ENCODE data around the gene HAUS7.

The HAUS7 gene

GRCh38 chrX:153439977-153440376 is 30.4 kb downstream of the HAUS7 start:
- DNase-seq (ENCODE audit: low spot score), result no peak

- DNase-seq (ENCODE audit: low spot score), result peak; percentile 13
Observed at GRCh38 chrX:153438532-153438931, 31.8 kb downstream of the HAUS7 start.

GRCh38 chrX:153435845-153436244 is 34.5 kb downstream of the HAUS7 start:
- DNase-seq (ENCODE audit: low spot score), result no peak

GRCh38 chrX:153434801-153435200 is 35.6 kb downstream of the HAUS7 start:
- DNase-seq (ENCODE audit: low spot score), result no peak

GRCh38 chrX:153433781-153434285 is 36.5 kb downstream of the HAUS7 start:
- DNase-seq (ENCODE audit: low spot score), result no peak

- no peak for DNase-seq (ENCODE audit: low spot score)
Observed at GRCh38 chrX:153433161-153433680, 37.2 kb downstream of the HAUS7 start.

GRCh38 chrX:153430796-153431195 is 39.6 kb downstream of the HAUS7 start:
- no peak for DNase-seq (ENCODE audit: low spot score)

GRCh38 chrX:153426204-153426603 is 44.2 kb downstream of the HAUS7 start:
- DNase-seq (ENCODE audit: low spot score), result no peak

- no peak for DNase-seq (ENCODE audit: low spot score)
Observed at GRCh38 chrX:153423652-153424051, 46.7 kb downstream of the HAUS7 start.

- no peak for DNase-seq (ENCODE audit: low spot score)
Observed at GRCh38 chrX:153421856-153422255, 48.5 kb downstream of the HAUS7 start.

- no peak for DNase-seq (ENCODE audit: low spot score)
Observed at GRCh38 chrX:153420851-153421599, 49.4 kb downstream of the HAUS7 start.

GRCh38 chrX:153417637-153418036 is 52.7 kb downstream of the HAUS7 start:
- DNase-seq (ENCODE audit: low spot score), result no peak

- DNase-seq (ENCODE audit: low spot score), result no peak
Observed at GRCh38 chrX:153416781-153417450, 53.5 kb downstream of the HAUS7 start.

- DNase-seq (ENCODE audit: low spot score), result no peak
Observed at GRCh38 chrX:153414856-153415510, 55.4 kb downstream of the HAUS7 start.

- no peak for DNase-seq (ENCODE audit: low spot score)
Observed at GRCh38 chrX:153413731-153414130, 56.6 kb downstream of the HAUS7 start.

GRCh38 chrX:153412746-153413720 is 57.3 kb downstream of the HAUS7 start:
- DNase-seq (ENCODE audit: low spot score), result no peak

GRCh38 chrX:153411988-153412574 is 58.3 kb downstream of the HAUS7 start:
- no peak for DNase-seq (ENCODE audit: low spot score)

- DNase-seq (ENCODE audit: low spot score), result no peak
Observed at GRCh38 chrX:153411255-153411987, 59.0 kb downstream of the HAUS7 start, which contains the start of gene ZFP92. TSS of gene ZFP92 (plus strand) at chrX:153411472. CDS start at chrX:153418323, 6,851 bp downstream.

- no peak for DNase-seq (ENCODE audit: low spot score)
Observed at GRCh38 chrX:153410888-153411254, 59.5 kb downstream of the HAUS7 start.

- no peak for DNase-seq (ENCODE audit: low spot score)
Observed at GRCh38 chrX:153410373-153410772, 60.0 kb downstream of the HAUS7 start.

Data from NAMALWA (cell line).